Measurements from ENCODE around the gene FCRL3.

The FCRL3 gene

GRCh38 chr1:157682710-157683437 lies 17.7 kb downstream of the FCRL3 start:
- H3K36me3 ChIP-seq (ENCODE audit: control insufficient read depth in 2 of 2, insufficient read depth in 2 of 2, low read length in 2 of 2), result no peaks in the 10 kb centered on the region
- no peaks in the 10 kb centered on the region for H3K27me3 ChIP-seq (ENCODE audit: control insufficient read depth in 2 of 2, insufficient read depth in 2 of 2, low read length in 2 of 2)
- H3K4me3 ChIP-seq (ENCODE audit: low read length in 2 of 2), result no peak overlapping the region
- no peaks in the 10 kb centered on the region for H3K9me3 ChIP-seq (ENCODE audit: control insufficient read depth in 2 of 2, low read length in 2 of 2)
- no peak overlapping the region for H3K9ac ChIP-seq (ENCODE audit: low read depth in 1 of 2, low read length in 2 of 2)
- H3K4me1 ChIP-seq (ENCODE audit: control insufficient read depth in 2 of 2, insufficient read depth in 2 of 2, low read length in 2 of 2), result no peaks in the 10 kb centered on the region
- no peak overlapping the region for H3K27ac ChIP-seq (ENCODE audit: low read depth in 2 of 2, low read length in 2 of 2)

GRCh38 chr1:157678721-157679120 lies 21.8 kb downstream of the FCRL3 start:
- no peaks in the 10 kb centered on the region for H3K4me1 ChIP-seq (ENCODE audit: control insufficient read depth in 2 of 2, insufficient read depth in 2 of 2, low read length in 2 of 2)
- no peaks in the 10 kb centered on the region for H3K36me3 ChIP-seq (ENCODE audit: control insufficient read depth in 2 of 2, insufficient read depth in 2 of 2, low read length in 2 of 2)
- no peak overlapping the region for H3K27ac ChIP-seq (ENCODE audit: low read depth in 2 of 2, low read length in 2 of 2)
- no peak overlapping the region for H3K9ac ChIP-seq (ENCODE audit: low read depth in 1 of 2, low read length in 2 of 2)
- no peaks in the 10 kb centered on the region for H3K9me3 ChIP-seq (ENCODE audit: control insufficient read depth in 2 of 2, low read length in 2 of 2)
- no peaks in the 10 kb centered on the region for H3K27me3 ChIP-seq (ENCODE audit: control insufficient read depth in 2 of 2, insufficient read depth in 2 of 2, low read length in 2 of 2)
- H3K4me3 ChIP-seq (ENCODE audit: low read length in 2 of 2), result no peak overlapping the region

GRCh38 chr1:157673008-157673407 lies 27.6 kb downstream of the FCRL3 start:
- H3K36me3 ChIP-seq (ENCODE audit: control insufficient read depth in 2 of 2, insufficient read depth in 2 of 2, low read length in 2 of 2), result no peaks in the 10 kb centered on the region
- no peaks in the 10 kb centered on the region for H3K27me3 ChIP-seq (ENCODE audit: control insufficient read depth in 2 of 2, insufficient read depth in 2 of 2, low read length in 2 of 2)
- H3K4me1 ChIP-seq (ENCODE audit: control insufficient read depth in 2 of 2, insufficient read depth in 2 of 2, low read length in 2 of 2), result no peaks in the 10 kb centered on the region

GRCh38 chr1:157671895-157672294 lies 28.7 kb downstream of the FCRL3 start:
- no peaks in the 10 kb centered on the region for H3K9me3 ChIP-seq (ENCODE audit: control insufficient read depth in 2 of 2, low read length in 2 of 2)
- no peak overlapping the region for H3K4me3 ChIP-seq (ENCODE audit: low read length in 2 of 2)
- H3K4me1 ChIP-seq (ENCODE audit: control insufficient read depth in 2 of 2, insufficient read depth in 2 of 2, low read length in 2 of 2), result no peaks in the 10 kb centered on the region
- no peak overlapping the region for H3K9ac ChIP-seq (ENCODE audit: low read depth in 1 of 2, low read length in 2 of 2)
- no peaks in the 10 kb centered on the region for H3K27me3 ChIP-seq (ENCODE audit: control insufficient read depth in 2 of 2, insufficient read depth in 2 of 2, low read length in 2 of 2)
- no peak overlapping the region for H3K27ac ChIP-seq (ENCODE audit: low read depth in 2 of 2, low read length in 2 of 2)
- no peaks in the 10 kb centered on the region for H3K36me3 ChIP-seq (ENCODE audit: control insufficient read depth in 2 of 2, insufficient read depth in 2 of 2, low read length in 2 of 2)

More at GRCh38 chr1:157673008-157673407, 27.6 kb downstream of the FCRL3 start:
- H3K9me3 ChIP-seq (ENCODE audit: control insufficient read depth in 2 of 2, low read length in 2 of 2), result no peaks in the 10 kb centered on the region
- no peak overlapping the region for H3K27ac ChIP-seq (ENCODE audit: low read depth in 2 of 2, low read length in 2 of 2)
- no peak overlapping the region for H3K9ac ChIP-seq (ENCODE audit: low read depth in 1 of 2, low read length in 2 of 2)
- H3K4me3 ChIP-seq (ENCODE audit: low read length in 2 of 2), result no peak overlapping the region

- no peaks in the 10 kb centered on the region for H3K9me3 ChIP-seq (ENCODE audit: control insufficient read depth in 2 of 2, low read length in 2 of 2)
- H3K4me1 ChIP-seq (ENCODE audit: control insufficient read depth in 2 of 2, insufficient read depth in 2 of 2, low read length in 2 of 2), result no peaks in the 10 kb centered on the region
- H3K27ac ChIP-seq (ENCODE audit: low read depth in 2 of 2, low read length in 2 of 2), result no peak overlapping the region
- no peaks in the 10 kb centered on the region for H3K27me3 ChIP-seq (ENCODE audit: control insufficient read depth in 2 of 2, insufficient read depth in 2 of 2, low read length in 2 of 2)
- no peaks in the 10 kb centered on the region for H3K36me3 ChIP-seq (ENCODE audit: control insufficient read depth in 2 of 2, insufficient read depth in 2 of 2, low read length in 2 of 2)
- no peak overlapping the region for H3K4me3 ChIP-seq (ENCODE audit: low read length in 2 of 2)
- no peak overlapping the region for H3K9ac ChIP-seq (ENCODE audit: low read depth in 1 of 2, low read length in 2 of 2)
Observed at GRCh38 chr1:157659576-157660247, 40.9 kb downstream of the FCRL3 start.

GRCh38 chr1:157658571-157658970 lies 42.0 kb downstream of the FCRL3 start:
- no peak overlapping the region for H3K27ac ChIP-seq (ENCODE audit: low read depth in 2 of 2, low read length in 2 of 2)
- no peaks in the 10 kb centered on the region for H3K36me3 ChIP-seq (ENCODE audit: control insufficient read depth in 2 of 2, insufficient read depth in 2 of 2, low read length in 2 of 2)
- no peak overlapping the region for H3K4me3 ChIP-seq (ENCODE audit: low read length in 2 of 2)
- H3K9me3 ChIP-seq (ENCODE audit: control insufficient read depth in 2 of 2, low read length in 2 of 2), result no peaks in the 10 kb centered on the region
- H3K9ac ChIP-seq (ENCODE audit: low read depth in 1 of 2, low read length in 2 of 2), result no peak overlapping the region
- H3K4me1 ChIP-seq (ENCODE audit: control insufficient read depth in 2 of 2, insufficient read depth in 2 of 2, low read length in 2 of 2), result no peaks in the 10 kb centered on the region
- no peaks in the 10 kb centered on the region for H3K27me3 ChIP-seq (ENCODE audit: control insufficient read depth in 2 of 2, insufficient read depth in 2 of 2, low read length in 2 of 2)

- Histone ChIP-seq H3K36me3 (ENCODE audit: control insufficient read depth in 2 of 2, insufficient read depth in 2 of 2, low read length in 2 of 2) (no peaks in the 10 kb centered on the region), H3K27ac (ENCODE audit: low read depth in 2 of 2, low read length in 2 of 2) (no peak overlapping the region), H3K4me1 (ENCODE audit: control insufficient read depth in 2 of 2, insufficient read depth in 2 of 2, low read length in 2 of 2) (no peaks in the 10 kb centered on the region), H3K9ac (ENCODE audit: low read depth in 1 of 2, low read length in 2 of 2) (no peak overlapping the region), H3K9me3 (ENCODE audit: control insufficient read depth in 2 of 2, low read length in 2 of 2) (no peaks in the 10 kb centered on the region), H3K4me3 (ENCODE audit: low read length in 2 of 2) (no peak overlapping the region), H3K27me3 (ENCODE audit: control insufficient read depth in 2 of 2, insufficient read depth in 2 of 2, low read length in 2 of 2) (no peaks in the 10 kb centered on the region)
Observed at GRCh38 chr1:157653494-157653873, 47.1 kb downstream of the FCRL3 start.

GRCh38 chr1:157652859-157653493 lies 47.6 kb downstream of the FCRL3 start:
- H3K36me3 ChIP-seq (ENCODE audit: control insufficient read depth in 2 of 2, insufficient read depth in 2 of 2, low read length in 2 of 2), result no peaks in the 10 kb centered on the region
- no peak overlapping the region for H3K27ac ChIP-seq (ENCODE audit: low read depth in 2 of 2, low read length in 2 of 2)
- H3K4me1 ChIP-seq (ENCODE audit: control insufficient read depth in 2 of 2, insufficient read depth in 2 of 2, low read length in 2 of 2), result no peaks in the 10 kb centered on the region
- no peak overlapping the region for H3K4me3 ChIP-seq (ENCODE audit: low read length in 2 of 2)
- no peaks in the 10 kb centered on the region for H3K27me3 ChIP-seq (ENCODE audit: control insufficient read depth in 2 of 2, insufficient read depth in 2 of 2, low read length in 2 of 2)
- no peak overlapping the region for H3K9ac ChIP-seq (ENCODE audit: low read depth in 1 of 2, low read length in 2 of 2)
- no peaks in the 10 kb centered on the region for H3K9me3 ChIP-seq (ENCODE audit: control insufficient read depth in 2 of 2, low read length in 2 of 2)

GRCh38 chr1:157648317-157648716 lies 52.3 kb downstream of the FCRL3 start:
- Histone ChIP-seq H3K4me1 (ENCODE audit: control insufficient read depth in 2 of 2, insufficient read depth in 2 of 2, low read length in 2 of 2) (no peaks in the 10 kb centered on the region), H3K4me3 (ENCODE audit: low read length in 2 of 2) (no peak overlapping the region), H3K9ac (ENCODE audit: low read depth in 1 of 2, low read length in 2 of 2) (no peak overlapping the region), H3K27ac (ENCODE audit: low read depth in 2 of 2, low read length in 2 of 2) (no peak overlapping the region), H3K27me3 (ENCODE audit: control insufficient read depth in 2 of 2, insufficient read depth in 2 of 2, low read length in 2 of 2) (no peaks in the 10 kb centered on the region), H3K9me3 (ENCODE audit: control insufficient read depth in 2 of 2, low read length in 2 of 2) (no peaks in the 10 kb centered on the region), H3K36me3 (ENCODE audit: control insufficient read depth in 2 of 2, insufficient read depth in 2 of 2, low read length in 2 of 2) (no peaks in the 10 kb centered on the region)

GRCh38 chr1:157646144-157646543 lies 54.4 kb downstream of the FCRL3 start:
- Histone ChIP-seq H3K4me3 (ENCODE audit: low read length in 2 of 2) (no peak overlapping the region), H3K9ac (ENCODE audit: low read depth in 1 of 2, low read length in 2 of 2) (no peak overlapping the region), H3K36me3 (ENCODE audit: control insufficient read depth in 2 of 2, insufficient read depth in 2 of 2, low read length in 2 of 2) (no peaks in the 10 kb centered on the region)

More at GRCh38 chr1:157646144-157646543, 54.4 kb downstream of the FCRL3 start:
- Histone ChIP-seq H3K27ac (ENCODE audit: low read depth in 2 of 2, low read length in 2 of 2) (no peak overlapping the region), H3K27me3 (ENCODE audit: control insufficient read depth in 2 of 2, insufficient read depth in 2 of 2, low read length in 2 of 2) (peaks cover 0 to under 1% of the 10 kb centered on the region in 2 donors), H3K9me3 (ENCODE audit: control insufficient read depth in 2 of 2, low read length in 2 of 2) (no peaks in the 10 kb centered on the region), H3K4me1 (ENCODE audit: control insufficient read depth in 2 of 2, insufficient read depth in 2 of 2, low read length in 2 of 2) (no peaks in the 10 kb centered on the region)

Data from mucosa of rectum (tissue), 2 donors.